ENCODE data around the gene KLF2. TPM values are rescaled to one million over a fixed set of nuclear protein-coding genes. Genes with fewer than 3 reads are reported as not detected.

KLF2 gene
- 3.2 and 12.9 TPM in 2 replicates for total RNA-seq

DNA sequence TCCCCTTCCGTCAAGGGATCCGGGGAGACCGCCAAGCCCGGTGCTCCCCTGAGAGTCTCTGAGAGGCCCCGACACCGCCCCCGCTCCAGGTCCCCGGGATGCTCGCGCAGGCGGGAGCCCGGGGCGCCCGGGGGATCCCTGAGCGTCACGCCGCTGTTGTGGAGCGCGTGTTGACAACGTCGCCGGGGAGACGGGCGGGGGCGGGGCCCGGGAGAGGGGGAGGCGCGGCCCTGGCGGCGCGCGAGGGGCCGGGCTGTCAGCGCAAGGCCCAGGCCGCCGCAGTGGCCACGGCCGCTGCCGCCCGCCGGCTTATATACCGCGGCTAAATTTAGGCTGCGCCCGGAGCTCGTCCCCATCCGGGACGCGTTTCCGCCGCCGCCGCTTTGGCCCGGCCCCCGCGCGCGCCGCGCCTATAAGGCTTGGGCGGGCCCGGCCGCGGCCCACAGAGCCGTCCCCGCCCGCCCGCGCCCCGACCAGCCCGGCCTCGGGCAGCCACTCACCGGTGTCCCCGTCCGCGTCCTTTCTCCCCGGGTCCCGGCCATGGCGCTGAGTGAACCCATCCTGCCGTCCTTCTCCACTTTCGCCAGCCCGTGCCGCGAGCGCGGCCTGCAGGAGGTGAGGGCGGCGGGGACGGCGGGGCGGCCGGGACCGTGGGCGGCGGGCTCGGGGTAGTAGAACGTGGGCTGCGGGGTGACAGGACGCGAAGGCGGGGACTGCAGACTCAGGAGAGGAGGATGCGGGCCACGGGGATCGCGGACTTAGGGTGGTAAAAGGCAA, at the start of gene KLF2:
Gene KLF2, plus strand, starts transcription at position 443 of the 777 bp plus-strand sequence. Its CDS starts 98 bp downstream, at position 541.

Other genes with a start within 250 kb of the KLF2 start
- 1,016 and 1,125 TPM in 2 replicates for gene TPM4, start 248.3 kb upstream of the KLF2 start, total RNA-seq
- gene RAB8A, start 212.9 kb upstream of the KLF2 start, total RNA-seq = 83.8 and 88.3 TPM in 2 replicates
- not detected in 2 replicates for gene HSH2D, start 181.1 kb upstream of the KLF2 start, total RNA-seq
- not detected in 2 replicates for gene CIB3, start 151.3 kb upstream of the KLF2 start, total RNA-seq
- gene FAM32A, start 139.4 kb upstream of the KLF2 start, total RNA-seq = 111 and 124 TPM in 2 replicates
- 68.5 and 76.1 TPM in 2 replicates for gene AP1M1, start 126.9 kb upstream of the KLF2 start, total RNA-seq
- gene EPS15L1, start 147.1 kb downstream of the KLF2 start, total RNA-seq = 6.5 and 7.2 TPM in 2 replicates
- 0.06 TPM in 1 of 2 replicates, not detected in the other for gene CALR3, start 171.3 kb downstream of the KLF2 start, total RNA-seq
- 1.8 and 3.0 TPM in 2 replicates for gene C19orf44, start 171.6 kb downstream of the KLF2 start, total RNA-seq
- gene CHERP, start 217.6 kb downstream of the KLF2 start, total RNA-seq = 3.6 and 7.0 TPM in 2 replicates
- 21.1 and 21.3 TPM in 2 replicates for gene SLC35E1, start 247.6 kb downstream of the KLF2 start, total RNA-seq